AG10803 (cell line): ENCODE measurements around the gene ABHD6.
"Not testable (repeated sequence)": the region's sequence is repeated elsewhere in the genome, so short reads cannot be mapped to it uniquely, and the experiment has no call there.

ENCODE experiments used
- DNase-seq: peaks from one replicate; pipeline ENCODE4 v3.0.0; 2010; ENCODE audit warnings: low read depth
- H3K4me3 ChIP-seq: 2 replicates; pipeline ENCODE4 v1.5.1; 2011; ENCODE audit warnings: mild to moderate bottlenecking, low read length, control low read depth
- TF ChIP-seq, protein P1 (sequence below): conservative IDR thresholded peaks from 2 replicates; pipeline ENCODE4 v1.5.1; 2011; ENCODE audit warnings: mild to moderate bottlenecking, low read length, control low read depth, inconsistent platforms

Gene ABHD6

DNA sequence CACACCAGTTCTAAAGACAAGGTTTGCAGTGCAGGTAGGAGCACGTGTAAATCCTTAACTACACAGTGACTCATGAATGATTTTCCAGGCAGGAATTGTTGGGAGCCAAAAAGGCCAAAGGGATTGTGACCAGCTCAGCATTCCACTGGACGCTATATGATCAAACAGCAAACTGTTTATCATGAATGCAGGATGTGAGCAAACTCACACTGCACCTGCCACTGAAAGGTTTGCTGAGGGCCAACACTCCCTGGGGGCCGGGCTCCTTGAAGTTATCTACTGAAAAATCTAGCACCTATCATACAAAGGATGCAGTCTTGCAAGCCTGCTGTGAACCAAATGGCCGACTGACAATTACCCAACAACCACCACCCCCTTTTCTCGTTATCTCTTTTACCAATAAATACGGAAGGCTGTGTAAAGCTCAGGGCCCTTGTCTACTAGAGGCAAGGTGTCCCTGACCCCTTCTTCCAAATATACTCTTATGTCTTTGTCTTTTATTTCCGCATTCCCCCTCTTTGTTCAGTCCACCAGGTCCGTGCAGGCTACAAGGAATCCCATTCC is 15.3 kb upstream of the ABHD6 start:
- TF ChIP-seq, protein P1, sequence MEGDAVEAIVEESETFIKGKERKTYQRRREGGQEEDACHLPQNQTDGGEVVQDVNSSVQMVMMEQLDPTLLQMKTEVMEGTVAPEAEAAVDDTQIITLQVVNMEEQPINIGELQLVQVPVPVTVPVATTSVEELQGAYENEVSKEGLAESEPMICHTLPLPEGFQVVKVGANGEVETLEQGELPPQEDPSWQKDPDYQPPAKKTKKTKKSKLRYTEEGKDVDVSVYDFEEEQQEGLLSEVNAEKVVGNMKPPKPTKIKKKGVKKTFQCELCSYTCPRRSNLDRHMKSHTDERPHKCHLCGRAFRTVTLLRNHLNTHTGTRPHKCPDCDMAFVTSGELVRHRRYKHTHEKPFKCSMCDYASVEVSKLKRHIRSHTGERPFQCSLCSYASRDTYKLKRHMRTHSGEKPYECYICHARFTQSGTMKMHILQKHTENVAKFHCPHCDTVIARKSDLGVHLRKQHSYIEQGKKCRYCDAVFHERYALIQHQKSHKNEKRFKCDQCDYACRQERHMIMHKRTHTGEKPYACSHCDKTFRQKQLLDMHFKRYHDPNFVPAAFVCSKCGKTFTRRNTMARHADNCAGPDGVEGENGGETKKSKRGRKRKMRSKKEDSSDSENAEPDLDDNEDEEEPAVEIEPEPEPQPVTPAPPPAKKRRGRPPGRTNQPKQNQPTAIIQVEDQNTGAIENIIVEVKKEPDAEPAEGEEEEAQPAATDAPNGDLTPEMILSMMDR = no peak
- DNase-seq = no peak

DNA sequence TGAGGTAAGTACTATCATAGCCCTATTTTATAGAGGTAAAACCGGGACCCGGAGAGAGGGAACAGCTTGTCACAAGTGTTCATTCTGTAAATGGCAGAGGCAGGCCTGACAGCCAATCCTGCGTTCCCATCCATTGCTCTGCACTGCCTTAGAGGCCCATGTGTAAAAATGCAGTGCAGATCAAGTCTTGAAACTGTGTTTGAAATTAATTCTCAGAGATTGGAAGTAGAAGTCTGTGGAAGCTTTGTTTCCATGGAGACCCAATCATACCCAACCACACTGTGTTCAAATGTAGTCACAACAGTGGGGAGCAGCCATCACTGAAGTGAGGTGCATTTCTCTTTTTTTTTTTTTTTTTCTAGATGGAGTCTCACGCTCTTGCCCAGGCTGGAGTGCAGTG is 13.7 kb upstream of the ABHD6 start:
- no peak overlapping the region for H3K4me3 ChIP-seq
- TF ChIP-seq, protein P1 = no peak

More for the DNA sequence above, 15.3 kb upstream of the ABHD6 start:
- H3K4me3 ChIP-seq = no peak overlapping the region

DNA sequence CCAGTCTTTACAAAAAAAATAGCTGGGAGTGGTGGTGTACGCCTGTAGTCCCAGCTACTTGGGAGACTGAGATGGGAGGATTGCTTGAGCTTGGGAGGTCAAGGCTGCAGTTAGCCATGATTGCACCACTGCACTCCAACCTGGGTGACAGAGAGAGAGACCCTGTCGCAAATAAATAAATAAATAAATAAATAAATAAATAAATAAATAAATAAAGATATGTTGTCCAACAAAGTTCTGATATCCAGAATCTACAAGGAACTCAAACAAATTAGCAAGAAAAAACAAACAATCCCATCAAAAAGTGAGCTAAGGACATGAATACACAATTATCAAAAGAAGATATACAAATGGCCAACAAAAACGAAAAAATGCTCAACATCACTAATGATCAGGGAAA is 9.7 kb upstream of the ABHD6 start:
- H3K4me3 ChIP-seq, DNase-seq: not testable (repeated sequence)

More for the DNA sequence above, 13.7 kb upstream of the ABHD6 start:
- no peak for DNase-seq

DNA sequence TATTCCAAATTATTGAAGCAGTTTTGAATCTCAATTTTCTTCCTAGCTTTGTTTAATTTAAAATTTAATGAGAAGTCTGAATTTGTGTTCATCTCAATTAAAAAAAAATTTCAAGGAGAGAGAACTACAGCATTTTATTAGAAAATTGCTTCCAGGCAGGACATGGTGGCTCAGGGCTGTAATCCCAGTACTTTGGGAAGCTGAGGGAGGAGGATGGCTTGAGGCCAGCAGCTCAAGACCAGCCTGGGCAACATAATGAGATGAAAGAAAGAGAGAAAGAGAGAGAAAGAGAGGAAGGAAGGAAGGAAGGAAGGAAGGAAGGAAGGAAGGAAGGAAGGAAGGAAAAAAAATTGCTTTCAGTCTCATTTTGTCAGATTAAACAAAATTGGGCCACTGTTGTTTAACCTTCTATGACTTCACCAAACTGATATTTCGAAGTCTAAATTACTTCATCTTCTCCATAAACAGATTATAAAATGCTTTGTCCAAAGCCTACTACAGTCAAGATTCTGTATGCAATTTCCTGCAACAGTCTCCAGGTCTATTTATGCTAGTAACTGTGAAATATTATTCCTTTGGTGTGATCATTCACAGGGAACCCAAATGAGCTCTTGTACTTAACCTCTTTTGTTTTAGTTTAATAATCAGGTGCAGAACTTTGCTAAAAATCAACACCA is 6.6 kb upstream of the ABHD6 start:
- no peak for DNase-seq
- TF ChIP-seq, protein P1 = no peak
- no peak overlapping the region for H3K4me3 ChIP-seq

DNA sequence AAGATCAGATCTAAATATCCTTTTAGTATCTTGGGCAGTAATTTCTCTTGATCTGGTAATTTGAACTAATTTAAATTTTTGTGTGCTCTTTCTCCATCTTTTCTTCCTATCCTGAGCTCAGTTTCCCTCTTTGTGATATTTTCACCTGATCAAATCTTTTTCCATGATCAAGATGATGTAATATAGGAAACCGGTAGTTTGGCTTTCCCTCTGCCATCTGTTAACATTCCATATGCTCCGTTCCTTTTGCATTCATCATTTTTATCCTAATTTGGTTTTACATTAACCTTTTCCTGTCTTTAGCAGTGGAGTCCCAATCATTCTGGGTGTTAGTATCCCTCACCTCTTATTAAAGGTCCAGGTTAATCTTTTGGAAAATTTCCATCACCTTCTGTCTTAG is 5.9 kb upstream of the ABHD6 start:
- no peak overlapping the region for H3K4me3 ChIP-seq
- TF ChIP-seq, protein P1 = no peak
- no peak for DNase-seq

DNA sequence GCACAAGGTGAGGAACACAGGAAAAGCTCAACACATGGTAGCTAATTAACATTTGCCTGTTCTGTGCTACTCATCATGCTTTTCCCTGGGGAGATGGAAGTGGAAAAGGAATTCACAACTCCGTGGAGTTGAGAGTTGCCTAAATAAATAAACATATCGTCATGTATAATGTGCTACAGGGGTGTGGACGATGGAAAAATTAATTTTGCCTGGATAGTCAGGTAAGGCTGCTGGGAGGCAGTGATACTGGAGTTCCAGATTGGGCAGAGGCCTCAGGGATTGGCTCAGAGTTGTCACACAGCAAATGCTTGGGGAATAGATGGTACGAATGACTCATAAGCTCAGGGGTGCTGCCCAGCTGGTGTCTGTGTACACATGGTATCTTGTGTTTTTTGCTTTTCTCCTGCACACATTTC is 3.1 kb upstream of the ABHD6 start:
- TF ChIP-seq, protein P1 = no peak
- DNase-seq = peak; percentile 50
- no peak overlapping the region for H3K4me3 ChIP-seq

DNA sequence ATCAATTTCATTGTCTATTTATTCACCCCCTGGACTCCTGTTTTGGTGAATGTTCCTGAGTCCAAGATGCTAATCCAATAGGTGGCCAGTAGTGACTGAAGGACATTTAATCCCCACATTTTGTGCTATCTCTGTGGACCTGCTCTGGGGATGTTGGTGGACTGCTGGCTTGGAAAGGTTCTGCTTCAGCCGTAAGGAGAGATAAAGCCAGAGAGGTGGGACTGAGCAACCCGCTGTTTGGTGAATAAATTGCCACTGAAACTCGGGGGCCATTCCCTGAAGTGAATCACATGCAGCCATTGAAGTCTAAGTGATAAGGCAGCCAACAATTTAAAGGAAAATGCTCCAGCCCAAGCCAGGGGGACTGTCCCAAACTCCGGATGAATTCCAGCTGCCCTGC is 1.6 kb upstream of the ABHD6 start:
- no peak for DNase-seq
- H3K4me3 ChIP-seq = no peak overlapping the region
- TF ChIP-seq, protein P1 = no peak
